Measurements from ENCODE around the gene NEDD4. TPM values are rescaled to one million over a fixed set of nuclear protein-coding genes. Genes with fewer than 3 reads are reported as not detected.

The NEDD4 gene
- total RNA-seq, 1 donor from 2014 or later, result 55.4 TPM

DNA sequence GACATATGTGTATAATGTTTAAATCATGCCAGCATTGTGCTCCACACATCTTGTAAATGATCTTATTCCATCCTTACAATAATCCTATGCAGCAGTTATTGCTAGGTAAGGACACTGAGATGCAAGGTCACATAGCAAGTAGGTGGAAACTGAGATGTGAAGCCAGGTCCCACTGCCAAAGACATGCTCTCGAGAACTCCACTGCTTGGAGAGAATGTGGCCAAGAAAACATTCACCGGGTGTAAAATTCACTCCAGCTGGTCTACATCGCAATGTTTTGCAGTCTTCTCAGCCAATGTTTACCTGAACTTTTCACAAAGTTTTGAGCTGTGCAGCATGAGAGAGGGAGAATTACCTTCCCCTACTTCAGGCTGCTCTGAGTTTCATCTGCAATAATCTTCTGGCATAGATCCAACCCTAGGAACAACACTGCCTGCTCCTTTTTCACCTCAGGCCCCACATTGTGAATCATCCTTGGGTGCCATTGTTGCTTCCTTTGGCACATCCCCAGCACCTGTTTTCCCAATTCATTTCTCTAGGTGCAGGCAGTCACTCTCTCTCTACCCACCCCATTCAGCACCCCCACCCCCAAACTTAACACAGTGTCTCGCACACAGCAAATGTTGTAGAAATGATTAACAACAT, 197.0 kb downstream of the NEDD4 start:
- no peak overlapping the region for H3K27ac Mint-ChIP-seq (ENCODE audit: unreplicated experiment)
- Histone ChIP-seq H3K9ac (ENCODE audit: low read length) (no peak overlapping the region), H3K36me3 (ENCODE audit: insufficient read depth, low read length) (no peaks in the 10 kb centered on the region), H3K27ac (ENCODE audit: low read depth, low read length) (no peak overlapping the region), H3K9me3 (ENCODE audit: insufficient read depth, low read depth, low read length) (no peaks in the 10 kb centered on the region), H3K79me2 (ENCODE audit: insufficient read depth, low read length) (no peaks in the 10 kb centered on the region), H3K4me3 (ENCODE audit: insufficient read depth, low read depth, low read length) (no peak overlapping the region), H2AFZ (ENCODE audit: low read depth, low read length) (no peak overlapping the region), H4K20me1 (ENCODE audit: insufficient read depth, low read length) (no peaks in the 10 kb centered on the region), H3K27me3 (ENCODE audit: insufficient read depth, low read length) (peaks cover 5% of the 10 kb centered on the region), H3K4me1 (ENCODE audit: insufficient read depth, low read length) (peaks cover 7% of the 10 kb centered on the region), H3K4me2 (ENCODE audit: low read length) (no peak overlapping the region)
- no peak overlapping the region for H3K4me3 Mint-ChIP-seq (ENCODE audit: unreplicated experiment)
- H3K27me3 Mint-ChIP-seq (ENCODE audit: low read depth, unreplicated experiment), result no peaks in the 10 kb centered on the region
- no peak for TF ChIP-seq EZH2 (IDR thresholded peaks at IDR 0.05; ENCODE audit: insufficient read depth, low read length)
- TF ChIP-seq, protein P1, sequence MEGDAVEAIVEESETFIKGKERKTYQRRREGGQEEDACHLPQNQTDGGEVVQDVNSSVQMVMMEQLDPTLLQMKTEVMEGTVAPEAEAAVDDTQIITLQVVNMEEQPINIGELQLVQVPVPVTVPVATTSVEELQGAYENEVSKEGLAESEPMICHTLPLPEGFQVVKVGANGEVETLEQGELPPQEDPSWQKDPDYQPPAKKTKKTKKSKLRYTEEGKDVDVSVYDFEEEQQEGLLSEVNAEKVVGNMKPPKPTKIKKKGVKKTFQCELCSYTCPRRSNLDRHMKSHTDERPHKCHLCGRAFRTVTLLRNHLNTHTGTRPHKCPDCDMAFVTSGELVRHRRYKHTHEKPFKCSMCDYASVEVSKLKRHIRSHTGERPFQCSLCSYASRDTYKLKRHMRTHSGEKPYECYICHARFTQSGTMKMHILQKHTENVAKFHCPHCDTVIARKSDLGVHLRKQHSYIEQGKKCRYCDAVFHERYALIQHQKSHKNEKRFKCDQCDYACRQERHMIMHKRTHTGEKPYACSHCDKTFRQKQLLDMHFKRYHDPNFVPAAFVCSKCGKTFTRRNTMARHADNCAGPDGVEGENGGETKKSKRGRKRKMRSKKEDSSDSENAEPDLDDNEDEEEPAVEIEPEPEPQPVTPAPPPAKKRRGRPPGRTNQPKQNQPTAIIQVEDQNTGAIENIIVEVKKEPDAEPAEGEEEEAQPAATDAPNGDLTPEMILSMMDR (IDR thresholded peaks at IDR 0.05; ENCODE audit: insufficient read depth, low read depth, low read length), result no peak
- no peak for FAIRE-seq
- peaks cover 17% of the 10 kb centered on the region for H3K4me1 Mint-ChIP-seq (ENCODE audit: low read depth, unreplicated experiment)
- no peaks in the 10 kb centered on the region for H3K36me3 Mint-ChIP-seq (ENCODE audit: low read depth, unreplicated experiment)
- DNase-seq (ENCODE audit: low read depth), result peak; percentile 14
- H3K9me3 Mint-ChIP-seq (ENCODE audit: unreplicated experiment), result peaks cover 7% of the 10 kb centered on the region

DNA sequence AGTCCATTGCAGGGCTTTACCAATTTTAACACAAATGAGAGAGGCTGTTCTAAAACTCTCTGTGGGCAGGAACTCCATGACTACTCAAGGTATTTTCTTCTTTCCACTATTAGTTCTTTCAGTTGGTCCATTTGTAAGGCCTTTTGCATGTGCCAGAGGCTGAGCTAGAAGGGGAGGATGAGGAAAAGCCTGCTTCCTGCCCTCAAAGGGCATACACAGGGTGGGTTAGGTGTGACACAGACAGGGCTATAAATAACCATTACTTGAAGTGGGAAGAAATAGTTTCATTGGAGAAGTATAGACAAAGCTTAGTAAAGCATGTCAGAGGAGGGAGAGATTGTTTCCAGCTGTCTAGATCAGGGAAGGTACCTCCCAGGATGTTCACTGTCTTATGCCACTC, 198.4 kb downstream of the NEDD4 start:
- H3K4me3 ChIP-seq (ENCODE audit: insufficient read depth, low read depth, low read length), result no peak overlapping the region
- Mint-ChIP-seq H3K4me3 (ENCODE audit: unreplicated experiment) (no peak overlapping the region), H3K4me1 (ENCODE audit: low read depth, unreplicated experiment) (peaks cover 18% of the 10 kb centered on the region), H3K9me3 (ENCODE audit: unreplicated experiment) (peaks cover 9% of the 10 kb centered on the region), H3K27me3 (ENCODE audit: low read depth, unreplicated experiment) (no peaks in the 10 kb centered on the region), H3K27ac (ENCODE audit: unreplicated experiment) (no peak overlapping the region), H3K36me3 (ENCODE audit: low read depth, unreplicated experiment) (no peaks in the 10 kb centered on the region)
- DNase-seq (ENCODE audit: low read depth) (no peak), FAIRE-seq (no peak)
- no peaks in the 10 kb centered on the region for H3K36me3 ChIP-seq (ENCODE audit: insufficient read depth, low read length)
- H3K27ac ChIP-seq (ENCODE audit: low read depth, low read length), result no peak overlapping the region
- TF ChIP-seq, protein P1 (IDR thresholded peaks at IDR 0.05; ENCODE audit: insufficient read depth, low read depth, low read length), result no peak
- no peak for TF ChIP-seq EZH2 (IDR thresholded peaks at IDR 0.05; ENCODE audit: insufficient read depth, low read length)
- H4K20me1 ChIP-seq (ENCODE audit: insufficient read depth, low read length), result no peaks in the 10 kb centered on the region
- no peak overlapping the region for H2AFZ ChIP-seq (ENCODE audit: low read depth, low read length)
- H3K4me2 ChIP-seq (ENCODE audit: low read length), result no peak overlapping the region
- H3K79me2 ChIP-seq (ENCODE audit: insufficient read depth, low read length), result no peaks in the 10 kb centered on the region
- no peak overlapping the region for H3K9ac ChIP-seq (ENCODE audit: low read length)
- H3K4me1 ChIP-seq (ENCODE audit: insufficient read depth, low read length), result peaks cover 10% of the 10 kb centered on the region
- H3K27me3 ChIP-seq (ENCODE audit: insufficient read depth, low read length), result peaks cover 5% of the 10 kb centered on the region
- no peaks in the 10 kb centered on the region for H3K9me3 ChIP-seq (ENCODE audit: insufficient read depth, low read depth, low read length)

All from astrocyte (in vitro differentiated cells and primary cell).